DND-41 (cell line): ENCODE results near the gene SPATA6L.

ENCODE experiments used
- ATAC-seq: fragments of 200-7000 bp; cut with Tn5 transposase; 3 replicates; pipeline ENCODE4 v1.9.1; 2021; ENCODE audit warnings: low read depth; ENCODE audit not compliant: insufficient read depth
- DNase-seq: peaks from one replicate; pipeline ENCODE4 v3.0.0-alpha.2; 2020
- H2AFZ ChIP-seq: 2 replicates; pipeline ENCODE4 v1.6.0; 2012; ENCODE audit warnings: low read depth, low read length
- H3K27ac ChIP-seq: 2 replicates; pipeline ENCODE4 v1.5.1; 2012; ENCODE audit warnings: low read length, inconsistent platforms
- H3K27me3 ChIP-seq: fragments of 200-600 bp; sonication (generic); 2 replicates; pipeline ENCODE4 v1.6.0; 2012; ENCODE audit warnings: low read length, mild to moderate bottlenecking, inconsistent platforms; ENCODE audit not compliant: insufficient read depth, poor library complexity
- H3K36me3 ChIP-seq: 2 replicates; pipeline ENCODE4 v1.5.1; 2012; ENCODE audit warnings: low read length, inconsistent platforms; ENCODE audit not compliant: insufficient read depth
- H3K4me1 ChIP-seq: 2 replicates; pipeline ENCODE4 v1.5.1; 2012; ENCODE audit warnings: mild to moderate bottlenecking, low read length; ENCODE audit not compliant: insufficient read depth
- H3K4me2 ChIP-seq: 2 replicates; pipeline ENCODE4 v1.6.0; 2012; ENCODE audit warnings: mild to moderate bottlenecking, moderate library complexity, low read length, inconsistent platforms; ENCODE audit not compliant: insufficient read depth
- H3K4me3 ChIP-seq, 2 experiments: fragments of 200-600 bp in 1 of 2; shearing (Covaris generic) in 1 of 2; 2 replicates each; pipeline ENCODE4 v1.5.1; 2012 to 2016; ENCODE audit warnings: inconsistent platforms in 2 of 2, low read length in 2 of 2, mild to moderate bottlenecking in 2 of 2, low read depth in 1 of 2, moderate library complexity in 1 of 2
- H3K79me2 ChIP-seq: 2 replicates; pipeline ENCODE4 v1.6.0; 2012; ENCODE audit warnings: low read length, inconsistent platforms; ENCODE audit not compliant: insufficient read depth
- H3K9ac ChIP-seq: 2 replicates; pipeline ENCODE4 v1.6.0; 2012; ENCODE audit warnings: low read depth, mild to moderate bottlenecking, inconsistent platforms, low read length, moderate library complexity
- H3K9me3 ChIP-seq: 2 replicates; pipeline ENCODE4 v1.5.1; 2012; ENCODE audit warnings: low read length, moderate library complexity, mild to moderate bottlenecking, inconsistent platforms; ENCODE audit not compliant: insufficient read depth, severe bottlenecking
- H4K20me1 ChIP-seq: 2 replicates; pipeline ENCODE4 v1.6.0; 2012; ENCODE audit warnings: low read length; ENCODE audit not compliant: insufficient read depth
- CTCF ChIP-seq: IDR thresholded peaks from 2 replicates; pipeline ENCODE4 v1.5.1; 2012; ENCODE audit warnings: borderline replicate concordance, low read length, moderate library complexity, mild to moderate bottlenecking; ENCODE audit not compliant: poor library complexity, severe bottlenecking; ENCODE audit errors: extremely low read depth
- EZH2 ChIP-seq: IDR thresholded peaks from 3 replicates; pipeline ENCODE4 v1.6.1; 2012; ENCODE audit warnings: borderline replicate concordance, low read depth, mild to moderate bottlenecking, moderate library complexity, low read length, inconsistent platforms; ENCODE audit not compliant: severe bottlenecking

SPATA6L gene

GRCh38 chr9:4680173-4680525 is 13.9 kb upstream of the SPATA6L start:
- Histone ChIP-seq H4K20me1 (peaks cover 7% of the 10 kb centered on the region; the same call in 1 of the 2 replicates), H3K27ac (peak overlapping the region; percentile 77), H3K27me3 (no peaks in the 10 kb centered on the region), H3K4me2 (peak overlapping the region; percentile 77), H3K4me1 (peaks cover 28% of the 10 kb centered on the region), H3K79me2 (peaks cover 41% of the 10 kb centered on the region), H3K9ac (peak overlapping the region; percentile 91), H3K36me3 (peaks cover 5% of the 10 kb centered on the region; the same call in 1 of the 2 replicates), H3K9me3 (no peaks in the 10 kb centered on the region), H2AFZ (peak overlapping the region; percentile 71), H3K4me3 (peak overlapping the region; percentile 67 to 85; a peak in 3 of 4 replicates)
- DNase-seq (no peak), ATAC-seq (no peak)
- TF ChIP-seq EZH2 (no peak), CTCF (no peak)

- Histone ChIP-seq H3K27ac (peak within 1 kb of the TSS; percentile 99), H3K27me3 (no peaks in the 10 kb centered on the region), H4K20me1 (peaks cover 7% of the 10 kb centered on the region; the same call in 1 of the 2 replicates), H3K79me2 (peaks cover 41% of the 10 kb centered on the region), H3K4me1 (peaks cover 28% of the 10 kb centered on the region), H3K9ac (peak within 1 kb of the TSS; percentile 91), H3K4me2 (peak within 1 kb of the TSS; percentile 77), H3K4me3 (peak within 1 kb of the TSS; percentile 67 to 85), H2AFZ (peak within 1 kb of the TSS; percentile 93), H3K36me3 (no peaks in the 10 kb centered on the region), H3K9me3 (no peaks in the 10 kb centered on the region)
- TF ChIP-seq CTCF = peak; percentile 55
- TF ChIP-seq EZH2 = no peak
- peak; percentile 96 for DNase-seq
- peak; percentile 91 for ATAC-seq
Observed at GRCh38 chr9:4679268-4680172, 13.2 kb upstream of the SPATA6L start, which contains the start of gene CDC37L1. Gene CDC37L1, plus strand, starts transcription at chr9:4679569. Its CDS starts 199 bp downstream, at chr9:4679768.

GRCh38 chr9:4678679-4679267 is 12.5 kb upstream of the SPATA6L start:
- Histone ChIP-seq H3K4me3 (peak overlapping the region; percentile 67 to 85), H4K20me1 (peaks cover 7% of the 10 kb centered on the region; the same call in 1 of the 2 replicates), H3K27me3 (no peaks in the 10 kb centered on the region), H3K36me3 (no peaks in the 10 kb centered on the region), H2AFZ (peak overlapping the region; percentile 93), H3K9me3 (no peaks in the 10 kb centered on the region), H3K4me1 (peaks cover 28% of the 10 kb centered on the region), H3K9ac (peak overlapping the region; percentile 91), H3K79me2 (peaks cover 40% of the 10 kb centered on the region), H3K4me2 (peak overlapping the region; percentile 77), H3K27ac (peak overlapping the region; percentile 99)
- no peak for TF ChIP-seq CTCF
- no peak for TF ChIP-seq EZH2
- ATAC-seq (peak; percentile 34; the same call in 2 of the 3 replicates), DNase-seq (no peak)
